Fibroblast of skin of back (primary cell): ENCODE data around the gene STX11.

Experiments used
- DNase-seq: peaks from one replicate; pipeline ENCODE4 v3.0.0-alpha.2; 2013

The STX11 gene

DNA sequence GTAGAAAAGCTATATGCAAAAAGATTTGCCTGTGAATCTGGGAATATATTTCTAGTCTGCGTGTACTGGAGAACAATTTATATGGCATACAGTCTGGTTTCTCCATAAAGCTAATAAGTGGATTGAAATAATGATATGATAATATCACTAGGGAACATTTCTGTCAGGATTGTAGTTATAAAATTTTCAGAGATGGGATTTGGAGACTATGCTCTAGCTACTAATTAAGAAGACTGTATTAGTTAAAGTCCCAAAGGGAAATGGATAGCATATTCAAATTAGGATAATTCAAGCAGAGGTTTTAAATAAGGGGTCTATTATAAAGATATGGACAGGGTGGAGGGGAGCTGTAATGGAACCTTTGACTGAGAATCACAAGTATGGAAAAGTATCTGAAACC, 7.2 kb upstream of the STX11 start:
- no peak for DNase-seq

DNA sequence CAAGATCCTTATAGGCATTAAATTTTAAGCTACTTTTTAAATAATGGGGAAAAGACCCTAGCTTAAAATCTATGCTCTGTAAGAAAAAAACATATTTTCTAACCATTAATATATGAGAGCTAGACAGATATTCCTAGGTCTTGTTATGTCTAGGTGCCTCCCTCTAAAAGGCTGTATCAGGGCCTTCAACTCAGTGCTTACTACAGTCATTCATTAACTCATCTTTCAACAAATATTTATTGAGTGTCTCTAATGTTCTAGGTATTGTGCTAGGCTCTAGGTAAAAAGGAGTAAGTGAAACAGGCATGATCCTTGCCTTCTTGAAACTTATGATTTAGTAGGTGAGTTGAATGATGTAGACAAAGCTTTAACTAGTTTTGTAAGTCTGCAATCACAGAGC, 6.4 kb upstream of the STX11 start:
- no peak for DNase-seq

DNA sequence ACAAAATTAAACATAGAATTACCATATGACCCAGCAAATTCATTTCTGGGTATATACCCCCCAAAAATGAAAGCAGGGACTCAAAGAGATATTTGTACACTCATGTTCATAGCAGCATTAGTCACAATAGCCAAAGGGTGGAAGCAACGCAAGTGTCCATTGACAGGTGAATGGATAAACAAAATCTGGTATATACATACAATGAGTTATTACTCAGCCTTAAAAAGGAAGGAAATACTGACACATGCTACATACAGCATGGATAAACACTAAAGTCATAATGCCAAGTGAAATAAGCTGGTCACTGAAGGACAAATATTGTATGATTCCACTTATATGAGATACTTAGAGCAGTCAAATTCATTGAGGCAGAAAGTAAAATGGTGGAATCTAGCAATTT, 5.3 kb upstream of the STX11 start:
- no peak for DNase-seq

DNA sequence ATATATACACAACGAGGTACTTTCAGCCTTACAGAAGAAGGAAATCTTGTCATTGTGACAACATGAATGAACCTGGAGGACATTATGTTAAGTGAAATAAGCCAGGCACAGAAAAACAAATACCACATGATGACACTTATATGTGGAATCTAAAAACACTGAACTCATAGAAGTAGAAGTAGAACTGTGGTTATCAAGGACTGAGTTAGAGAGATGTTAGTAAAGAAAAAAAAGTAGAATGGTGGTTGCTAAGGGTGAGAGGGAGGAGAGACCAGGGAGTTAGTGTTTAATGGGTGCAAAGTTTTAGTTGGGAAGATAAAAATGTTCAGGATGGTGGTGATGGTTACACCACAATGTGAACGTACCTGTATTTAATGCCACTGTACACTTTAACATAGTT, 4.8 kb upstream of the STX11 start:
- DNase-seq: peak; percentile 67

DNA sequence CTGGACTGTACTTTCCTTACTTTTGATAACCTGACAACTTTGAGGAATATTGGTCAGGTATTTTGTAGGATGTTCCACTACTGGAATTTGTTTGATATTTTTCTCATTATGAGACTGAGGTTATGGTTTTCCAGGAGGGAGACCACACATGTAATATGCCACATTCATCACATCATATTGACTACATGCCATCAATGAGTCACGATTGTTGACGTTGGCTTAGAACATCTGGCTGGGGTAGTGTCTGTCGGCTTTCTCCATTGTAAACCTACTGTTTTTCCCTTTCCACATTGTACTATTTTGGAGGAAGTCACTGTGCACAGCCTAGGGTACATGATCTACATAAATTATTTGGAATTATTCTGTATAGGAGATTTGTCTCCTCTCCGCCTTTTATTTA, 1.4 kb upstream of the STX11 start:
- DNase-seq: peak; percentile 59

DNA sequence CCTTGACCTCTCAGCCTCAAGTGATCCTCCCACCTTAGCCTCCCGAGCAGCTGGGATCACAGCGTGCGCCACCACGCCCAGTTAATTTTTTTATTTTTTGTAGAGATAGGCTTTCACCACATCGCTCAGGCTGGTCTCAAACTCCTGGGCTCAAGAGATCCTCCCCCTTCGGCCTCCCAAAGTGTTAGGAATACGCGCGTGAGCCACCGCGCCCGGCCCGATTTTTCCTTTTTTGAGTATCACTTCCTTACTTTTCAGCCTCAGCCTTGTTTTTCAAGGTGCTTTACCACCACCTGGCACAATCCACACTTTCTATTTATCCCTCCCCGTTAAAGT, 791 bp upstream of the STX11 start:
- no peak for DNase-seq

DNA sequence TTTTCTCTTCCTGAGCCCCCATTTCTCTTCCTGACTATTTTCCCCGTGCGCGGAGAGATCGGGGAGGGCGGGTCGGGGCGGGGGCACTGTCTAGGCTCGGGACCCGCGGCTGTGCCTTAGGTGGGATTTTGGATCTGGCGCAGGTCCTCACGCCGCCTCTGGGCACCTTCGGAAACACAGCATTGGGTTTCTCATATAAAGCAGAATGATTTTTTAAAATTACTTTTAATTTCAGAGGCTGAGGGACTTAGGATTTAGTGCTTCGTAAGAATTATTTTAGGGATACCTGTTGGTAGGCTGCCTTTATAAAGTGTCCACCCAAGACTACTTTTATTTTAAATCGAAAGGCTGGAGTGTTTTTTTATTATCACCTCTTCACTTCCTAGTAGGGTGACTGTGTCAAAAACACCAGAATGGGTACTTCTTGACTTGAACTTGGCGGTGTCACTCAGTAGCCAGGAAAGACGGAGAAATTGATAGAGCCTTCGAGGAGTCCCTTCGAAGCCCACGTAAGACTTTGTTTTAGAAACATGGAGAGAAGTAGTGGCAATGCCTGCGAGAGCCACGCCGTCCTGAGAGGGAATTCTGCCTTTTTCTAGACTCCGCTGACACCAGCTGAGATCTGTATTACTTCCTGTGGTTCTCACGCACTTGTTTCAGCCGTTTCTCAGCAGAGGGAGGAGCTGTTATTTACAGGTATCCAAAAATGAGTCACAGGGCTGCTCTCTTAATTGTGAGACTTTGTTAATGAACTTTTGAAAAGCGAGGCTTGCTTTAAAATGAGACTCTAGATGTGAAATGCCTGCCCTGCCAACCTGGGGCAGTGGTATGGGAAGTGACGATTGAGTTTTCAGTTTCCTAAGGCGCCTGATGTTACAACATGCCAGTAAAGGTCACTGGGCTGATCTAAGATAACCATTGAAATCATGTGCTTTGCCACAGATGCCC, 667 bp downstream of the STX11 start:
- peak; percentile 27 for DNase-seq

DNA sequence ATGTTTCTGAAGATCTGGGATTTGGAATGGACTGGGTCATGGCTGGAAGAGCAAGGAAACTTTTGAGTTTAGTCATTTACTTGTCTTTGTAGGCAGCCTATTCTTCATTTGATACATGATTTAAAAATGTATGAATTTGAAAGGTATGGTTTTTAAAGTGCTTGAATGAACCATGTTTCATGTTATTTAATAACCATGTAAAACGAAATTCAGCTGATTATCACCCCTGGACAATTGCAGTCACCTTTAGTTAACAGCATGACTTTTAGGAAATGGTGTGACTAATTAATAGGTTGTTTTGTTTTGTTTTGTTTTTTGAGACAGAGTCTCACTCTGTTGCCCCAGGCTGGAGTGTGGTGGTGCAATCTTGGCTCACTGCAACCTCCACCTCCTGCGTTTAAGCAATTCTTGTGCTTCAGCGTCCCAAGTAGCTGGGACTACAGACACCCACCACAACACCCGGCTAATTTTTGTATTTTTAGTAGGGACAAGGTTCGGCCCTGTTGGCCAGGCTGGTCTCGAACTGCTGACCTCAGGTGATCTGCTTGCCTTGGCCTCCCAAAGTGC, 2.1 kb downstream of the STX11 start:
- no peak for DNase-seq

DNA sequence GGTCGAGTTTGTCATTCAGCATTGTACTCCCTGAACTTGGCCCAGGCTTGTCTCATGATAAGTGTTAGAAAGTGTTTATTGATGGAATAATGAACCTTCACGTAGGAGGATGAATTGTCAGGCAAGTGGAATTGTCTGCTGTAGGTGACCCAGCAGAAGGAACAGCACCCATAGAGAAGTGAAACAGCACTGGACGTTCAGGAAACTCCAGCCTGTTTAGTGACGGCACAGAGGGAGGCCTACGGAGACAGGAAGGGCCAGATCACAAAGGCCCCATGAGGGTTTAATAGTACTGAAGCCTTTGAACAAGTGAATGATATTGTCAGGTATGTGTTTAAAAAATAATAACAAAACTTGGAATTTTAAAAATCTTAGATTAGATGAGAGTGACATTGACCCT, 2.9 kb downstream of the STX11 start:
- no peak for DNase-seq

DNA sequence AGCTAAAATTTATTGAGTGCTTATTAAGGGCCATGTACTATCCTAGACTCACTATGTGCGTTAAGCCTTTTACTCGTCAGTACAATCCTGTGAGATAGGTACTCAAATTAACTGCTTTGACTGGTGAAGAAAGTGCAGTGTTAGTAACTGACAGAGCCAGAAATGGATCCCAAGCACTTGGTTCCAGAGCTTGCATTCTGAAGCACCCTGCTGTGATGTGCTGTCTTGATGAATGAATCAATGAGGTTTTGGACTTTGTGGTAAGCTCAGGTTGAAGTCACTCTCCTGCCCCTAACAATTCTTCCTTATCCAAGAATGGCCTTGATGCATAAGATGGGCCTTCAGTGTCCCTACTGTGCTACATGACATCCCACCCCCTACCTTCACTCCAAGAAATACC, 3.7 kb downstream of the STX11 start:
- DNase-seq: no peak

DNA sequence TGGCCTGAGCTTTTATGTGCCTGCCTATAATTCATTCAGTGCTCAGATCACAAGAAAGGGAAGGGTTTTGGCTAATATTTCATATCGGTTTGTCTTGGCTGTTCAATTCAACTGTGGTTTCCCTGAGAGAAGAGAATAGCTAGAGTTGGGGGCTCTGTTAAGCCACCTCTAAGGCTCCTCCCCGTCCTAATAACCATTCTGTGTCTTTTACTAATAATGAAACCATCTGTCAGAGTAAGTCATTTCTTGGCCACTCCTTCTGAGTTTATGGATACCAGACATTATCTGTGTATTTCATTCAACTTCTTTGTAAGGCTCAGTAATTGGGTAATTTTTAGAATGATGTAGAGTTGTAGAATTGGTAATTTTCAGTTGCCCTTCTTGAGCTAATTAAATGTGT, 5.2 kb downstream of the STX11 start:
- no peak for DNase-seq

DNA sequence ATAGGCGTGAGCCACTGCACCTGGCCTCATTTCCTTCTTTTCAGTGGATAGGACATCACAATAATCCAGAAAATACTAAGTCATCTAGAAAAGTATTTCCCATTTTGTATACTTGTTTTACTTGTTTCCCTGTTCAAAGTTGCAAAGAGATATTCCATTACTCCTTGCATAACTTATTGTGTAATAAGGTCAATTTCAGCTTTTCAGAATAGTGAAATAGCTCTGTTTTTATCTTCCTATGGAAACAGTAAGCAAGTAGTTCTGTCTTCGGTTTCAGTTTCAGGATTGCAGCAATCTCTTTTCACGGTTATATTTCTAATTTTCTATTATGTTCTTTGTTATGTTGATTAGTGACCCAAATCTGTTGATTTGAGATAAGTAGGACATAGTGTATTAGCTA, 6.0 kb downstream of the STX11 start:
- no peak for DNase-seq

DNA sequence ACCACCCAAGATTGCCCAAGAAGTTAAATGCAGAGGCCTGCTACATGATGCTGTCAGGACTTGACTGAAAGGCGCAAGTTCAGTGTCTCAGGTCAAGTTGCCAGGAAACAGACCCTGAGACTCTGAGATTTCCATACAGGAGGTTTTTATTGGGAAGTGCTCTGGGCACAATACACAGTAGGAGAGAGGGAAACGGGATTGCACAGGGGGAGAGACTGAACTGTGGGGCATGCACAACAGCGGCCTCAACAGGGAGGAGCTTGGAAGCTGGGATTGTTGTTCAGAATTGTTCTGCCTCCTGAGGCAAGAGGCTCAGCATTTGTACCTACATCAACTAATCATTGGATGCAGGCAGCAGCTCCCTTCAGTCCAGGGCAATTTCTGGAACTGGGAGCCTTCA, 6.7 kb downstream of the STX11 start:
- DNase-seq: no peak

DNA sequence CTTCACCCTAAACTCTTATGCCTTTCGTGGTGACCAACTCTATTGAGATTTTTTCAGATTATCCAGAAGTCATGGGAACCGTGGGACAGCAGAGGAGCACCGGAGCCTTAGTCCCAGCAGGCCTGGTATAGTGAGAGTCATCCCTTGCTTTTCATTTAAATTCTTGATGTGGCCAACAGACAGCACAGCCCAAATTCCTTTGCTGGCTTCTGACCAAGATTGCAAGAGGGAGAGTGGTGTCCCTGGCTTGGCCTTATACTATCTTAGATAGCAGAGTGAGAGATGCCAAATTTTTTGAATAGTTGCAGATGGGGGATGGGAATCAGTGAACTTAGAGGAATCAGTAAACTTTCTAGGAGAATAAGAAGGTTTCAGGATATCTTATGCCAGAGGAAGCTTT, 7.8 kb downstream of the STX11 start:
- peak; percentile 98 for DNase-seq

DNA sequence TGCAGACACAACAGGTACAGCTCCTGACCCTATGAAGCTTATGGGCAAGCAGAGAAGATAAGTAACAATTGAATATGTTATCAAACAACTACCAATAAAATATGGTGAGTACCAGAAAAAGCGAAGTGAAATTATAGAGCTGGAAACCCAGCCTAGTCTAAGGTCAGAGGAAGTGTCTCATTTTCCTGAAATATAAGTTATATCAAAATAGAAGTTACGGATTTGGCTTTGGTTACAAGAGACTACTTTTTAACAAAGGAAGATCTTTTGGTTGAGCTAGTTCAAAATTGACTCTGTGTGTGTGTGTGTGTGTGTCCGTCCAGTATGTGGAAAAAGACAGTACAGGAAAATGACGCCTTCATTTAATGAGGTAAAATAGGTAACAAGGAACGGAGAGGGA, 8.9 kb downstream of the STX11 start:
- DNase-seq: no peak

DNA sequence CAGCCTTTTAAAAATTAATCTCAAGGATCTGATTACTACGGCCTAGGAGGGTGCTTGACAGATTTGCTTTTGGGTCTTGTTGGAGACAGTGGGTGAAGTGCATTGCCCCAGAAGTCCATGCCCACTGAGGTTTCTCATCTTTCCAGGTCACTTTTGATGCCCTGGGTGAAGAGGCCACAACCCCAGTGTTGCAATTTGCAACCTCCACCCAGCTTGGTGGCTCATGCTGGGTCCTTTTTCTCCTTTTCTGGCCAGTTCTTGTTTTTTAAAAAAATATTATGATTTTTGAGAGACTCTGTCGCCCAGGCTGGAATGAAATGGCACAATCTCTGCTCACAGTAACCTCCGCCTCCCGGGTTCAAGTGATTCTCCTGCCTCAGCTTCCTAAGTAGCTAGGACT, 9.4 kb downstream of the STX11 start:
- no peak for DNase-seq

DNA sequence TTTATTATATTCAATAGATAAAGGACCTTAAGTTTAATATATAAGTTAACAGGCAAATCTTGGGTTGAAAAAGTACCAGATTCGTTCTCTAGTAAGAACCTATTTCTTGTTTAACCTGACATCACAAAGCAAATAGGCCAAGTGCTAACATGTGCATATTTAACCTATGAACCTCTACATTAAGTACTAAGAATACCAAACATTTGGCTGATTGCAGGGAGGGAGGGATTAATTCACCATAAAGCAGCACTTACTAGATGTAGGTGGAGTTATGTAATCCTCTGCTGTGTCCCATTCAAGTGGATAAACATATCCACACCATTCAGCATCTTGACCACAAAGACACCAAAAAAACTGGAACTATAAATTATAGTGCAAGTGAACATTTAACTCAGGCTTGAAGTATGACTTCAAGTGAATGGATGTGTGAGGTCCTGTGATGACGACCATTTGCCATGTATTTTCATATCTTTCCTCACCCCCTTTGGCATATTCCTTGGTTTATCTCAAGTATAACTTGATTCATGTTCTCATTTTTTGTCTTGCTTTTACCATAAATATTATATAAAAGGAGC, 10.2 kb downstream of the STX11 start:
- no peak for DNase-seq

DNA sequence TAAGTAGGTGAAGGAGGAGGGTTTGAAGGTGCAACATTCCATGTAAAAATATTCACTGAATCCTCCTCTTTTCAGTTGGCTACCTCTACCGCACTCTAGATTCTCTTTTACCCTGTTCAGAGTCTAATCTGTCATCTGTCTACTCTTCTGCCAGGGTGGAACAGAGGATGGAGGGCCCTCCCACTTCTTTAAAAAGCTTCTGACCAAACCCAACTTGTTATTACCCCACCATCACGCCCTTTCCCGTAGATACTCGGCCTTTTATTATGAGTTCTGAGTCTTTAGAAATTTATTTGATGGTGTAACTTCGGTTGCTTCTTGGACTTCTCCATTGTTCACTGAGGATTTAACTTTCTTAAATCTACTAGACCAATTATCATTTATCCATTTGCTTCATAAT, 11.7 kb downstream of the STX11 start:
- no peak for DNase-seq

DNA sequence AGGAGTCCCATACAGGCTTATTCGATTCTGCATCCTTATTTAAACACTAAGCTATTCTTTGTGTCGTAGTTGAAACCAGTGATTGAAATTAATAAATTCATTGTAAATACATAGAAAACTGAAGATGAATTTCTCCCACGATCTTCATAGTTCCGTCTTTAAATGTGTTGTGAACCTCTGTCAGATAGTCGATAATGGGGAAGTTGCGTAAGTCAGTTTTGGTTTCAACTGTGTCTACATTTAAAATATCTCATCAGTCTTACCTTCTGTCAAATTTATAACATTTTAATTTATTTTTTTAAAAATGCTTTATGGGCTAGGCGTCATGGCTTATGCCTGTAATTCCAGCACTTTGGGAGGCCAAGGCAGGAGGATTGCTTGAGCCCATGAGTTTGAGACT, 12.7 kb downstream of the STX11 start:
- DNase-seq: no peak

DNA sequence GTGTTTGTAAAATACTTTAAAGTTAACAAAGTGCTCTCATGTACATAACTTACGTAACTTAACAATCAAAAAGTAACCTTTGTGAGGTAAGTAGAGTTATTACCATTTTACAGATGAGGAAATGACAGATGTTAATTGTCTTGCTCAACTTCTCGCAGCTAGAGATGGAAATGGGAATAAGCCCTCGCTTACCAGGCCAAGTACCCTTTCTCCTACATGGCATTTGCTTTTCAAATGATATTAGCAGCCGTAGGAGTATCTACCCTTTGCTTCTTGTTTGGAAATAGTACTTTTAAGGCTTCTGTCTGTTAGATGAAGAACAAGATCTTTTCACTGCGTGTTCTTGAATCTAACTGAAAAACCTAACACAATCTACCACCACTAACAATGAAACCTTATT, 15.5 kb downstream of the STX11 start:
- no peak for DNase-seq

DNA sequence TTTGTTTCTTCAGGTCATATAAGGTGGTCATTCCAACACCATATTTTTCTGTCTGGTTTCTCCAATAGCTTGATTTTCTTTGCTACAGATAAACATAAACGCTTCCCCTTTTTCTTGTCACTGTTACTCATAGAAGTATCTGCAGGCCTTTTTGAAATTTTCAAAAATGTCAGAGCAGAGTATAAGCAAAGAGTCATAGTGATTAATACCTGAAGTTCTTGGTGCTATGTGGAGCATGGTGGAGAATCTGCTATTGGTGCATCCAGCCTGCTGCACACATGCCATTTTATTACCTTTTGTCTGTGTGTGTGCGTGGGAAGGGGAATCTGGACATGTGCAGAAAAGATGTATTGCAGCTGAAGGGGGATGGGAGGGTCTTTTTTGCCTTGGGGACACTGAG, 19.7 kb downstream of the STX11 start:
- no peak for DNase-seq

DNA sequence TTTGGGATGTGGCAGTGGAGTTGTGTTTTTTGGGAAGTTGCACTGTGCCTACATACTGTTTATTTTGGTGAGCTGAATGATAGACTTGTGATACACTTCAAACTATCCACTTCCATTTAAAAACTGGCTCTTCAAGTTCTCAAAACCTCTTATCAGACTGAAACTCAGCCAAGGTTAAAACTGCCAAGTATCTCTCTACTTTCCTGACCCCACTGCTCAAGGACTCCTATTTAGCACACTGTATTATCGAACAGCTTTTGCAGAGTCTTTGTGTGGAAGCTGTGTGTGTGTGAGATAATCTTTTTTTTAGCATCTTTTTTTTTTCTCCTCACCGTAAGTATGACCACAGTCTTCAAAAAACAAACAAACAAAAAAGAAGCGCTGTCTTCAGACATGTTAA, 21.1 kb downstream of the STX11 start:
- no peak for DNase-seq

DNA sequence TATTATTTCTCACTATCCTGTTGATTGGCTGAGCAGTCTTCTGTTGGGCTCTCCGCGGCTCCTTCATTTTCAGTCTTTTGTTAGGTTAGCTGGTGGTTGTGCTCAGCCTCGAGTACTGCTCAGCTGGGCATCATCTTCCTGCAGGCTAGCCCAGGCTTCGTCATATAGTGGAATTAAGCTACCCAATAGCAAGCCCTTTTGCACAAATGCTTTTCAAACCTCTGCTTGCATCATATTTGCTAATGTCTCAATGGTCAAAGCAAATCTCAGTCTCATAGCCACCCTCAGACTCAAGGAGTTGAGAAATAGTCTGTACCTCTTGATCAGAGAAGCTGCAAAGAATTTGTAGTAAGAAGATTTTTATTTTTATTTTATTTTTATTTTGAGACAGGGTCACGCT, 23.7 kb downstream of the STX11 start:
- DNase-seq: no peak

DNA sequence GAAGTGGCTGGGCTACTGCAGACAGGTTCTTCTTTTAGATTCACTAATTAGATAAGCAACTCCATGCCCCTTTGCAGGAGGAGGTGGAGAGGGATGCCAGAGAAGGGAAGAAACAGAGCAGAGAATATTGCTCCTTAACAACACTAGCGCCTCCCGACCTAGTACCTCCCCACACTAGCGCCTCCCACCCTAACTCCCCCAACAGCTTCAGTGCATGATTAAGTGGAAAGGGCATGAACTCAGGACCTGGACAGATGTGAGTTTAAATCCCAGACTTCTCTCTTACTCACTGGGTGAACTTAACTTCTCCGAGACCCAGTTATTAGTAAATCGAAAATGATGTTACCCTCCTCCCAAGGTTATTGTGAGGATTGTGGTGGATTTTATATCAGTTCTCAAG, 25.7 kb downstream of the STX11 start:
- no peak for DNase-seq
